Airway epithelial cell (primary cell): ENCODE results near the gene YPEL1. TPM values are rescaled to one million over a fixed set of nuclear protein-coding genes. Genes with fewer than 3 reads are reported as not detected.

Experiments
- total RNA-seq: library from RNA; depleted of rRNA; stranded (reverse); fragments of >200 nt; gene quantifications from 2 replicates; pipeline ENCODE4 v1.2.3, GENCODE V29; 2015

Gene YPEL1
- total RNA-seq = 0.07 TPM in 1 of 2 replicates, not detected in the other

GRCh38 chr22:21735200-21736083 lies at the start of gene YPEL1:
TSS of gene YPEL1 (minus strand) at chr22:21735794. CDS start at chr22:21710744, 25,050 bp downstream.

Other genes starting within 250 kb of the YPEL1 start
- 0.14 TPM in 1 of 2 replicates, not detected in the other for gene RIMBP3C, start 184.3 kb downstream of the YPEL1 start, total RNA-seq
- 68.7 and 82.6 TPM in 2 replicates for gene UBE2L3, start 168.1 kb downstream of the YPEL1 start, total RNA-seq
- 107 and 121 TPM in 2 replicates for gene YDJC, start 105.8 kb downstream of the YPEL1 start, total RNA-seq
- not detected in 2 replicates for gene CCDC116, start 103.0 kb downstream of the YPEL1 start, total RNA-seq
- gene SDF2L1, start 93.5 kb downstream of the YPEL1 start, total RNA-seq = 77.9 and 95.8 TPM in 2 replicates
- gene PPIL2, start 69.8 kb downstream of the YPEL1 start, total RNA-seq = 20.8 and 30.8 TPM in 2 replicates
- 25.4 and 31.9 TPM in 2 replicates for gene MAPK1, start 131.9 kb upstream of the YPEL1 start, total RNA-seq
- gene PPM1F, start 217.1 kb upstream of the YPEL1 start, total RNA-seq = 25.2 and 29.3 TPM in 2 replicates
- 19.6 and 29.1 TPM in 2 replicates for gene TOP3B, start 247.0 kb upstream of the YPEL1 start, total RNA-seq